Activated naive CD4-positive, alpha-beta T cell (primary cell): ENCODE results near the gene ILK.

Source experiments
- DNase-seq, 4 experiments: peaks; one replicate each; lab custom pipeline; 2025; lab: John Stamatoyannopoulos, UW

The ILK gene

DNA sequence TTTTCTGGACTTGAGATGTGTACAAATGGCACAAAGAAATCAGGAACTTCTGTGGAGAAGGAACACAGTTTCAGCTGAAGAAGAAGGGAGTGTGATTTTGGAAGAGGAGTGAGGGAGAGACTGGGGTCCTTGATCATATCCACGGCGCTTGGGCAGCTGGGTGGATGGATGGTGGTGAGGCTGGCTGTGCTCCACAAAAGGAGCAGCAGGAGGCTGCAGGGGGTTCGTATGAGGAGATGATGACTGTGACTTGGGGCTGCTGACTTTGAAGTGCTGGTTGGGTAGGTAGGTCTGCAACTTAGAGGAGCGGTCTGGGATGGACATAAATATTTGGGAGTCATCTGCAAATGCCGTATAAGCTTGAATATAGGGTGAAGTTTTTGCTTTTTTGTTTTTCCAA lies 53.4 kb downstream of the ILK start:
- no peak for DNase-seq

- no peak for DNase-seq
Observed at GRCh38 chr11:6657346-6657745, 53.8 kb downstream of the ILK start.

DNA sequence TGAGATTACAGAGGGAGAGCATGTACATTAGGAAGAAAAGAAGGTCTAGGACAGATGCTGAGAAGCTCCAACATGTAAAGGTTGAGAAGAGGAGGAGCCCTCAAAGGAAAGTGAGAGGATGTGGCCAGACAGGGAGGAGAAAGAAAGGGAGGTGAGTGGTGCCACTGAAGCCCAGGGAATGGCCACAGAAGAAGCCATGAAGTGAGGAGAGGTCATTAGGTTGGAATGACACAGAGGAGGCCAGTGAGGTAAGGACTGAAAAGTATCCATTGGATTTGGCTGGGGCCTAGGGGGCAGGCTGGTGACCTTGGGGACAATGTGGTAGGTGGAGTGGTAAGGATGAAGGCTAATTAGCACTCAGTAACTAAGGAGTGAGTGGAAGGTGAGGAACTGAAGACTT lies 55.1 kb downstream of the ILK start:
- no peak for DNase-seq
